Measurements from ENCODE around the gene ABR. TPM values are rescaled to one million over a fixed set of nuclear protein-coding genes. Genes with fewer than 3 reads are reported as not detected.

ABR gene
- total RNA-seq, 1 donor from 2014 or later: 119 TPM

GRCh38 chr17:1039123-1039507 is 140.7 kb downstream of the ABR start:
- Mint-ChIP-seq H3K27ac (ENCODE audit: unreplicated experiment) (no peak overlapping the region), H3K4me3 (ENCODE audit: unreplicated experiment) (no peak overlapping the region), H3K36me3 (ENCODE audit: low read depth) (peaks cover 11% of the 10 kb centered on the region), H3K4me1 (ENCODE audit: low read depth) (peaks cover 29% of the 10 kb centered on the region), H3K27me3 (ENCODE audit: low read depth) (no peaks in the 10 kb centered on the region), H3K9me3 (ENCODE audit: low read depth) (no peaks in the 10 kb centered on the region)
- no peak for TF ChIP-seq CTCF (IDR thresholded peaks at IDR 0.05)
- DNase-seq (ENCODE audit: low spot score): peak; percentile 86

GRCh38 chr17:1038459-1039122 is 141.2 kb downstream of the ABR start:
- Mint-ChIP-seq H3K9me3 (ENCODE audit: low read depth) (no peaks in the 10 kb centered on the region), H3K27ac (ENCODE audit: unreplicated experiment) (no peak overlapping the region), H3K27me3 (ENCODE audit: low read depth) (no peaks in the 10 kb centered on the region), H3K36me3 (ENCODE audit: low read depth) (peaks cover 11% of the 10 kb centered on the region), H3K4me3 (ENCODE audit: unreplicated experiment) (no peak overlapping the region), H3K4me1 (ENCODE audit: low read depth) (peaks cover 24% of the 10 kb centered on the region)
- no peak for DNase-seq (ENCODE audit: low spot score)
- no peak for TF ChIP-seq CTCF (IDR thresholded peaks at IDR 0.05)

- Mint-ChIP-seq H3K27ac (ENCODE audit: unreplicated experiment) (no peak overlapping the region), H3K4me1 (ENCODE audit: low read depth) (peaks cover 14% of the 10 kb centered on the region), H3K27me3 (ENCODE audit: low read depth) (no peaks in the 10 kb centered on the region), H3K9me3 (ENCODE audit: low read depth) (no peaks in the 10 kb centered on the region), H3K4me3 (ENCODE audit: unreplicated experiment) (no peak overlapping the region), H3K36me3 (ENCODE audit: low read depth) (peaks cover 10% of the 10 kb centered on the region)
- no peak for DNase-seq (ENCODE audit: low spot score)
- TF ChIP-seq CTCF (IDR thresholded peaks at IDR 0.05): no peak
Observed at GRCh38 chr17:1037238-1037879, 142.4 kb downstream of the ABR start.

- Mint-ChIP-seq H3K27ac (ENCODE audit: unreplicated experiment) (no peak overlapping the region), H3K4me1 (ENCODE audit: low read depth) (peaks cover 14% of the 10 kb centered on the region)
- TF ChIP-seq CTCF (IDR thresholded peaks at IDR 0.05): no peak
Observed at GRCh38 chr17:1036845-1037237, 142.9 kb downstream of the ABR start.

GRCh38 chr17:1036171-1036844 is 143.5 kb downstream of the ABR start:
- Mint-ChIP-seq H3K27me3 (ENCODE audit: low read depth) (no peaks in the 10 kb centered on the region), H3K9me3 (ENCODE audit: low read depth) (no peaks in the 10 kb centered on the region), H3K27ac (ENCODE audit: unreplicated experiment) (no peak overlapping the region), H3K4me3 (ENCODE audit: unreplicated experiment) (no peak overlapping the region), H3K36me3 (ENCODE audit: low read depth) (peaks cover 3% of the 10 kb centered on the region), H3K4me1 (ENCODE audit: low read depth) (peaks cover 14% of the 10 kb centered on the region)
- DNase-seq (ENCODE audit: low spot score): no peak
- no peak for TF ChIP-seq CTCF (IDR thresholded peaks at IDR 0.05)

More at GRCh38 chr17:1036845-1037237, 142.9 kb downstream of the ABR start:
- H3K4me3 Mint-ChIP-seq (ENCODE audit: unreplicated experiment): no peak overlapping the region
- H3K27me3 Mint-ChIP-seq (ENCODE audit: low read depth): no peaks in the 10 kb centered on the region
- H3K36me3 Mint-ChIP-seq (ENCODE audit: low read depth): peaks cover 5% of the 10 kb centered on the region
- no peak for DNase-seq (ENCODE audit: low spot score)
- H3K9me3 Mint-ChIP-seq (ENCODE audit: low read depth): no peaks in the 10 kb centered on the region

All from chondrocyte (in vitro differentiated cells).